GM21576 (cell line): ENCODE data around the gene BCL2L12.
"Not testable (repeated sequence)": the region's sequence is repeated elsewhere in the genome, so short reads cannot be mapped to it uniquely, and the experiment has no call there.

Experiments
- ATAC-seq: cut with Tn5 transposase; IDR thresholded peaks from one replicate; pipeline ENCODE4 v1.9.1; 2021; ENCODE audit warnings: mild to moderate bottlenecking, moderate library complexity; ENCODE audit not compliant: unreplicated experiment

Gene BCL2L12, protein sequence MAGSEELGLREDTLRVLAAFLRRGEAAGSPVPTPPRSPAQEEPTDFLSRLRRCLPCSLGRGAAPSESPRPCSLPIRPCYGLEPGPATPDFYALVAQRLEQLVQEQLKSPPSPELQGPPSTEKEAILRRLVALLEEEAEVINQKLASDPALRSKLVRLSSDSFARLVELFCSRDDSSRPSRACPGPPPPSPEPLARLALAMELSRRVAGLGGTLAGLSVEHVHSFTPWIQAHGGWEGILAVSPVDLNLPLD

DNA sequence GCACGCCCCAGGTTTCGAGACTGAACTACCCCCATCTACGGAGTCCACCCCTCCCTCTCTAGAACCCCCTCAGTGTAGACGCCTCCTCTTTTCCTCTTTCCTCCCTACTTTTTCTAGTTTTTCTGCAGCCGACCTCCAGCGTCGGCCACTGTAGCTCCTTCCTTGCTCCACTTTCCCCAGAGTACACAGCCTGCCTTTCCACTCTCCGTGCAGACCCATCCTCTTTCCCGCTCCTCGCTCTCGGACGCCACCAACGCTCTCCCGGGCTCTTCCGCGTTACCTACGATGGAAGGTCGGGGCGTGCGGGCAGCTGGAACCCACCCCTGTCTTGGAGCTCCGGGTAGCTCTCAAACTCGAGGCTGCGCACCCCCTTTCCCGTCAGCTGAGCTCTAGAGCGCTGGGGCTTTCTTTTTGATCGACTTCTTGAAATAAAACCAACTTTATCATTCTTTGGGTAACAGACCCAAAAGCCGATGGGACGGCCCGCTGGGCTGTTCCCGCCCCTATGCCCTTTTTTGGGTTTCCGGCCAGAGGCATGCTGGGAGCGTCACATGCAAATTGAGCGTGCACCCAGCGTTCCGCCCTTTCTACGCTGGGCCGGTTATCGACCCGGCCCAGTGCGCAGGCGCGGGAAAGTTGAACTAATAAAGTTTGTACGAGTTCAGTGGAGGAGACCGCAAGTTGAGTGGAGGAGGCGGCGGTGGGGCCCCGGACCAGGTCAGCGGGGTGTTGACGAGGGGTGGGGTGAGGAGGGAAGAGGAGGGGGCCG lies at the start of gene BCL2L12, which contains the start of gene IRF3:
Gene BCL2L12 (plus strand): TSS at position 583 of the 769 bp plus-strand sequence. CDS start 760 bp downstream, outside the sequence.
Gene IRF3 (minus strand): TSS at position 507 of the 769 bp plus-strand sequence. CDS start 1,019 bp downstream, outside the sequence.
- peak; percentile 79 for ATAC-seq

GRCh38 chr19:49616532-49616931 lies 49.2 kb upstream of the BCL2L12 start:
- ATAC-seq, result no peak

DNA sequence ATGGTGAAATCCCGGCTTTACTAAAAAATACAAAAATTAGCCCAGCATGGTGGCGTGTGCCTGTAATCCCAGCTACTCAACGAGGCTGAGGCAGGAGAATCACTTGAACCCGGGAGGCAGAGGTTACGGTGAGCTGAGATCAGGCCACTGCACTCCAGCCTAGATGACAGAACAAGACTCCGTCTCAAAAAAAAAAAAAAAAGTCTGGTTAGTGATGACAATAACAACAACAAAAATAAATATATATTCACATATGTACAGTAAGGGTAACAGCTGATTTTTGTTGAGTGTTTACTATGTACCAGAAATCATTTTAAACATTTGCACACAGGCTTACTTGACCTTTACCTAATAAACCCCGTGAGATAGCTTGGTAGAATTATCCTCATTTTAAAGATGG lies 48.8 kb upstream of the BCL2L12 start:
- ATAC-seq, result no peak

- ATAC-seq, result not testable (repeated sequence)
Observed at GRCh38 chr19:49617860-49618259, 47.9 kb upstream of the BCL2L12 start.

- no peak for ATAC-seq
Observed at GRCh38 chr19:49624967-49625910, 40.5 kb upstream of the BCL2L12 start.

- no peak for ATAC-seq
Observed at GRCh38 chr19:49626226-49626625, 39.5 kb upstream of the BCL2L12 start.

DNA sequence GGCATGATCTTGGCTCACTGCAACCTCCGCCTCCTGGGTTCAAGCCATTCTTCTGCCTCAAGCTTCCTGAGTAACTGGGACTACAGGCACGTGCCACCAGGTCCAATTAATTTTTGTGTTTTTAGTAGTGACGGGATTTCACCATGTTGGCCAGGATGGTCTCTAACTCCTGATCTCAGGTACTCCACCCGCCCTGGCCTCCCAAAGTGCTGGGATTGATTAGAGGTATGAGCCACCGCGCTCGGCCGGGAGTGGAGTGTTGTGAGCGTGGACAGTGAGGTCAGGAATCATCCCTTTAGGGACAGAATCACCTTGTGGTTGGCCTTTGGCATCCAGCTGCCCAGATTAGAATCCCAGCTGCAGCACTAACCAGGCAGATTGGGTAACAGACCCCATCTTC lies 36.1 kb upstream of the BCL2L12 start:
- no peak for ATAC-seq

- no peak for ATAC-seq
Observed at GRCh38 chr19:49631014-49631588, 34.6 kb upstream of the BCL2L12 start.

- ATAC-seq, result no peak
Observed at GRCh38 chr19:49631610-49632192, 34.0 kb upstream of the BCL2L12 start.

DNA sequence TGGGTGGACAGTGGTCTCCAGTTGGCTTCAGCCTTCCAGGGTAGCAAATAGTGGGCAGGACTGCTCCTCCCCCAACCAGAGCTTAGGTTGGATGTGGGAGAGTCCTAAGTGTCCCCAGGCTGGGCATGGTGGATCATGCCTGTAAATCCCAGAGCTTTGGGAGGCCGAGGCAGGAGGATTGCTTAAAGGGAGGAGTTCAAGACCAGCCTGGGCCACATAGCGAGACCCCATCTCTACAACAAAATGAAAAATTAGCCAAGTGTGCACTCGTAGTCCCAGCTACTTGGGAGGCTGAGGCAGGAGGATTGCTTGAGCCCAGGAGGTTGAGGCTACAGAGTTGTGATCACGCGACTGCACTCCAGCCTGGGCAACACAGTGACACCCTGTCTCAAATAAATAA lies 33.2 kb upstream of the BCL2L12 start:
- no peak for ATAC-seq

DNA sequence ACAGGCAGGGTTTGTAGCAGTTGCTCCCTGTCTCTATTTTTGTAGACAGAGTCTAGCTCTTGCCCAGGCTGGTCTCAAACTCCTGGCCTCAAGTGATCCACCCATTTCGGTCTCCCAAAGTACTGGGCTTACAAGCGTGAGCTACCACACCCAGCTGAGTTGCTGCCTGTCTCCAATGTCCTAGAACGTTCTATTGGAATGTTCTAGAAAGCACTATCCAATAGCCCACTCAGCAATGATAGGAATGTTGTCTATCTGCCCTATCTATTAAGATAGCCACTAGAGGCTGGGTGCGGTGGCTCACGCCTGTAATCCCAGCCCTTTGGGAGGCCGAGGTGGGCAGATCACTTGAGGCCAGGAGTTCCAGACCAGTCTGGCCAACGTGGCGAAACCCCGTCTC lies 32.5 kb upstream of the BCL2L12 start:
- not testable (repeated sequence) for ATAC-seq

DNA sequence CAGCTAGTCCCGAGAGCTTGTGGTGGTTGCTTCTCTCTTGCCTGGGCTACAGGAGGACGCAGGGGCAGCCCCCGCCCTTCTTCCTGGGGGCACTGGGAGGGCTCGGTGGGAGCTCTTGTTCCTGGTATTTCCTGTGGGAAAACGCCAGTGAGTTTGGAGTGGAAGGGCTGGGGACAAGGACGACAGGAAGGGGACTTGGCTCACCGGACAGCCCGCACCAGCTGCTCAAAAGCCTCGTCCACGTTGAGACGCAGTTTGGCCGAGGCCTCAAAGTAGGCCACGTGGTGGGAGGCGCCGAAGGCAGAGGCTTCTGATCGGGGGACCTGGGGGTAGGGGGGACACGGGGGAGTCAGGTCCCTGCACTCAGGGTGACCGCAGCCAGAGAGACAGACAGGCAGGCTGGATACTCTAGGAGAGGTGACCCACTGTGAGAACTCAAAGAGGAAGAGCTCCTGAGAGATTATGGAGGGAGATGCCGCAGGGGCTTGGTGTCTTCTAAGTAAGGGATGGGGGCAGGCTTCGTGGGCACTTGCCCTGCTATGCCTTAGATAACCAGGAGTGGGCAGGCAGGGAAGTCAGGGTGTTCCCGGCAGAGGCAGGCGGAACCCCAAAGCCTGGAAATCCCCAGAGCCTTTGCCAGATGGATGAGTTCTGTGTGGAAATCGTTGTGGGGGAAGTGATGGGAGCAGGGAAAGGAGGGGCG lies 30.1 kb upstream of the BCL2L12 start:
- ATAC-seq, result no peak

- ATAC-seq, result no peak
Observed at GRCh38 chr19:49636233-49636932, 29.4 kb upstream of the BCL2L12 start.

- ATAC-seq, result no peak
Observed at GRCh38 chr19:49637821-49638738, 27.7 kb upstream of the BCL2L12 start.

- ATAC-seq, result no peak
Observed at GRCh38 chr19:49639401-49640112, 26.2 kb upstream of the BCL2L12 start.

GRCh38 chr19:49640113-49640898 lies 25.4 kb upstream of the BCL2L12 start, which contains the start of gene RRAS:
RRAS (minus strand) TSS chr19:49640143; CDS start chr19:49640098, 45 bp downstream.
- ATAC-seq, result peak; percentile 59
